AG08395 (cell line): ENCODE data around the gene PTPRA.
"Not testable (repeated sequence)": the region's sequence is repeated elsewhere in the genome, so short reads cannot be mapped to it uniquely, and the experiment has no call there.

Experiments
- DNase-seq: peaks from one replicate; pipeline ENCODE4 v3.0.0; 2012; ENCODE audit warnings: mixed read lengths, low spot score

PTPRA gene

GRCh38 chr20:3044336-3044965 lies 171.2 kb downstream of the PTPRA start:
- DNase-seq, result no peak

GRCh38 chr20:3045042-3045815 lies 171.9 kb downstream of the PTPRA start:
- peak; percentile 83 for DNase-seq

GRCh38 chr20:3045816-3046676 lies 172.8 kb downstream of the PTPRA start, which contains the start of gene MRPS26:
MRPS26 (plus strand) TSS chr20:3046052; CDS start chr20:3046069, 17 bp downstream.
- peak; percentile 93 for DNase-seq

DNA sequence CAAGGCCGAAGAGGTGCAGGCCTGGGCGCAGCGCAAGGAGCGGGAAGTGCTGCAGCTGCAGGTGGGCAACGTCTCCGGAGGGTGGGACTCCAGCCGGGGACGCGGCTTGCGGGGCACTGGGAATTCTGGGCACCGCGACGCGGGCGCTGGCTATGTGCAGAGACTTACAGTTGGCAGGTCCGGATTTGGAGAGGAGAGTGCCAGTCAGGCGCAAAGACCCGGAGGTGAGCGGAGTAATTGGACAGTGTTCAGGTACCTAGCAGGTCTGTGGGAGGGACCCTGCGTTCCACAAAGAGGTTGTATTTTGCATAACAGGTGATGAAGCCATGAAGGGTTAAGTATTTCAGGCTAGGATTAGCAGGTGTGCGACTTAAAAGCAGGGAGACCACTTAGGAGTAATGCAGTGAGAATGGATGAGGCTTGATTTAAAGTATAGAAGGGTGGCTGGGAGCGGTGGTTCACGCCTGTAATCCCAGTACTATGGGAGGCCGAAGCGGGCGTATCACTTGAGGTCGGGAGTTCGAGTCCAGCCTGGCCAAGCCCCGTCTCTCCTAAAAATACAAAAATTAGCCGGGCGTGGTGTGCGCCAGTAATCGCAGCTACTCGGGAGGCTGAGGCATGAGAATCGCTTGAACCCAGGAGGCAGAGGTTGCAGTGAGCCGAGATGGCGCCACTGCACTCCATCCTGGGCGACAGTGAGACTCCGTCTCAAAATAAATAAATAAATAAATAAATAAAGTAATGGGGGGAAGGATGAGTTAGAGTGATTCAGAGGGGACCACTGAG lies 173.6 kb downstream of the PTPRA start:
- DNase-seq, result no peak

DNA sequence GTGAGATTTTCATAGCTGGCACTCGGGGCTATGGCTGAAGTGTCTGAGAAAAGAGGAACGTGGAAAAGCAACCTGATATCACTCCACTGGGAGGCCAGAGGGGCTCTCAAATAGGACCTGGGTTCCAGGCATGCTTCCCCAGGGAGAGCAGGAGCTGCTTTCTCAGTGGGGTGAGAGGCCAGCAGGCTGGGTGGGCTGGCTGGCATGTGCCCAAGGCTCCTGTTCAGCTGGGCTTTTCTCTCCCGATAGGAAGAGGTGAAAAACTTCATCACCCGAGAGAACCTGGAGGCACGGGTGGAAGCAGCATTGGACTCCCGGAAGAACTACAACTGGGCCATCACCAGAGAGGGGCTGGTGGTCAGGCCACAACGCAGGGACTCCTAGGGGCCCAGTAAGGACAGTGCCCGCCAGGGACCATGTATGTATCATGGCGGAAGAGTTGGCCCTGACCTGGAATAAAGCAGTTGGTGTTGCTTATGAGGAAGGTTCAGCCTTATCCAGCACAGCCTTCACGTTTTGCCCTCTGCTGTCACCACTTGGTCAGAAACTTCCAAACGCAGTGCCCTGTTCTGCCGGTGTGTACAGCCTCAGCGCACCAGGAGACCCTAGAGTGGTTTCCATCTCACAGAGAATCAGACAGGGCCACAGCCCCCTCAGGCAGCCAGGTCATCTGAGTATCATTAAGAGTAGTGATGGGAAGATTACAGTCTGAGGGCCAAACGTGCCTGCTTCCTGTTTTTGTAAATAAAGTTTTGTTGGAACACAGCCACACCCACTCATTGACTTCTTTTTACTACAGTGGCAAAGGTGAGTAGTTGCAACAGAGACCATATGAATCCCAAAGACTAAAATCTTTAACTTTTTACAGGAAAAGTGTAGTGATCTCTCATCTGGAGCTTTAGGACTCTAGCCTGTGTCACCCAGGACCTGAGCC lies 174.5 kb downstream of the PTPRA start:
- DNase-seq, result no peak

GRCh38 chr20:3051385-3052019 lies 178.2 kb downstream of the PTPRA start:
- no peak for DNase-seq

DNA sequence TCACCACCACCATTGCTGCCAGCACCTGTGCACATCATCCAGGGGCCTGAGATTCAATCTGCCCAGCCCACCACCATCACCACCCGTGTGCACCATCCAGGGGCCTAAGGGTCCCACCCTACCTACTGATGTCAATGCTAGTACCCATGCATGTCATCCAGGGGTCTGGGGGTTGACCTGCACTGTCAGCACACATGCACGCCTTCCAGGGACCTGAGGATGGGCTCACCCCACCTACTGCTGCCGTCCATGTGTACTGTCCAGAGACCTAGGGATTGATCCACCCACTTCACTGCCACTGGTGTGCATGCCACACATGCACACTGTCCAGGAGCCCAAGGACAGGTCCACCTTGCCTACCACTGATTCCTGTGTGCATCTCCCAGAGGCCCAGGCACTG lies 186.2 kb downstream of the PTPRA start:
- DNase-seq, result no peak

- not testable (repeated sequence) for DNase-seq
These were observed 190.8 kb downstream of the PTPRA start for GRCh38 chr20:3064119-3064518.

DNA sequence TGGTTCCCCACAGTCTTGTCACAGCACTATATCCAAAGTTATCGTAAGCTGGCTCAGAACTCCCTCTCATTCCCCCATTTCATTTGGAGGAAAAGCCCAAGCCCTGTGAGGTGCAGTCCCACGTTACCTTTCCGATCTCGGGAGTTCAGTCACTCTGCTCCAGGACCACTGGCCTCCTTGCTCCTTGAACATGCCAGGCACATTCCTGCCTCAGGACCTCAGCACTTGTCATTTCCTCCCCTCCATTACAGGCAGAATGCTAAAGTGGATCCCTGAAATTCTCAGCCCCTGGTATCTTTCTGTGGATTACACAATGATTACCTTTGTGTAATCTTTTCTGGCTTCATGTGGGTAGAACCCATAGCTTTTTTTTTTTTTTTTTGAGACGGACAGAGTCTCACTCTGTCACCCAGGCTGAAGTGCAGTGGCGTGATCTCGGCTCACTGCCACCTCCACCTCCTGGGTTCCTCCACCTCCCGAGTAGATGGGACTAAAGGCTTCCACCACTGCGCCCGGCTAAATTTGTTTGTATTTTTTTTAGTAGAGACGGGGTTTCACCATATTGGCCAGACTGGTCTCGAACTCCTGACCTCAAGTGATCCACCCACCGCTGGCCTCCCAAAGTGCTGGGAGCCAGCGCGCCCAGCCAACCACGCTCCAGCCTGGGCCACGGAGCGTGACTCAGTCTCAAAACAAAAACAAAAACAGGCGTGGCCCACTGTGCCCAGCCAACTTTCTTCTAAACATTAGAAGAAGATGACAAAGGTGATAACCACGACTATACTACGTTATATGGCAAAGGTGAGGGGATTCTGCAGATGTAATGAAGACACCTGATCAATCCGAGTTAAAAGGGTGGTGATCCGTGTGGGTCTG lies 194.1 kb downstream of the PTPRA start:
- DNase-seq, result no peak

DNA sequence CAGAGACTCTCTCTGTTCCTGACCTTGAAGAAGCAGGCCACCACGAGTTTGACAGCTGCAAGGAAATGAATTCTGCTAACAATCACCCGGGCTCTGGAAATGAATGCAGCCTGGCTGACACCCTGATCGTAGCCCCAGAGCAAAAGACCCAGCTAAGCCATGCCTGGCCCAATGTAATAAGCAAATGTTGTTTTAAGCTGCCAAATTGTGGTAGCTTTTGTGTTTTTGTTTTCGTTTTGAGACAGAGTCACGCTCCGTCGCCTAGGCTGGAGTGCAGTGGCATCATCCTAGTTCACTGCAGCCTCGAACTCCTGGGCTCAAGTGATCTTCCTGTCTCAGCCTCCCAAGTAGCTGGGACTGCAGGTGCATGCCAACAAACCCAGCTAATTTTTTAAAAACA lies 194.8 kb downstream of the PTPRA start:
- no peak for DNase-seq

DNA sequence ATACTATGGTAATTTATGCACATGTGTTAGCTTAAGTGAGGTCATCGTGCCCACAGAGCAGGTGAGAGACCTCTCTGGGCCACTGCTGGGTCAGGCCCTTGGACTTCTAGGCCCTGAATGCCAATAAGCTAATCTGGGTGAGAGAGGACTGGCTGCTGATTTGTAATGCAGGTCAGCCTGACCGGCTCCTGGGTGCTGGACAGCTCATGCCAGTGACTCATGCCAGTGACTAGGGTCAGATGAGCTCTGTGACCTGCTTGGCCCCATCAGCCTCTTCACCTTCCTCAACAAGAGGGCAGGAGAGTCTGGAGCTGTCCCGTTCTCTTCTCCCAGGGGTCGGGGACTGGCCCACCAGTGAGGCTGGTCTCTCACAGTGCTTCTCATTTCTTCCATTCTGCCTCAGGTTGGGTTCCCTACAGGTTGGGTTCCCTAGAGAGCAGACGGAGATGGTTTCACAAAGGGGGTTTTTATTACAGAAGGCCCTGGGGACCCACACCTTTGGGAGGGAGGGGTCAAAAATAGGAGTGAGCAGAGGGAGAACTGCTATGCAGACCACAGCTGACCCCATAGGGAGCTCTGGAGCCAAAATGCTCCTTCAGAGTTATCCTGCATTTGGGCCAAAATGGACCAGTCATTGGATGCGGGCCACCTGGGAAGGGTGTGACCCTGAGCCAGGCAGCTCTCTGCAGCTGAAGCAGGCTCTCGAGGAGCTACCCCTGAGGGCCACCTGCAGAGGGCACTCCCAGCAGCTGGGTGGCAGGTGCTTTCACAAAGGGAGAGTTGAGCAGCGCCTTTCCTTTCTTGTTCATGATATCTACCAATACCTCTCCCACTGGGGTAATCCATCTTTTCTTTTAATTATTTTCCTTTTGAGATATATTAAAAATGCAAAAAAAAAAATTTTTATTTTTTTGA lies 196.0 kb downstream of the PTPRA start:
- no peak for DNase-seq

- DNase-seq, result no peak
These were observed 197.4 kb downstream of the PTPRA start for GRCh38 chr20:3070725-3071124.

- DNase-seq, result no peak
These were observed 198.0 kb downstream of the PTPRA start for GRCh38 chr20:3071266-3071609.

GRCh38 chr20:3071610-3072529 lies 198.6 kb downstream of the PTPRA start, which contains the start of gene OXT:
OXT (plus strand) TSS chr20:3071620; CDS start chr20:3071656, 36 bp downstream.
- DNase-seq, result no peak

- no peak for DNase-seq
These were observed 199.4 kb downstream of the PTPRA start for GRCh38 chr20:3072530-3073250.

- not testable (repeated sequence) for DNase-seq
These were observed 200.0 kb downstream of the PTPRA start for GRCh38 chr20:3073251-3073643.
